ENCODE measurements around the gene RAVER1. TPM values are rescaled to one million over a fixed set of nuclear protein-coding genes. Genes with fewer than 3 reads are reported as not detected.

RAVER1 gene
- total and polyA plus RNA-seq, 2 of the 13 experiments (the other 11 are each of a cell fraction or from before 2014, with no cell fraction given) = 3.6 to 7.9 TPM

- TF ChIP-seq CSRNP2 (CRISPR knock-in tag; conservative IDR thresholded peaks at IDR 0.05; ENCODE audit: low read depth) = no peak
- no peak for TF ChIP-seq ARNTL (CRISPR knock-in tag; IDR thresholded peaks at IDR 0.05)
- no peak for TF ChIP-seq ZKSCAN8 (CRISPR knock-in tag; IDR thresholded peaks at IDR 0.05; ENCODE audit: borderline replicate concordance)
- TF ChIP-seq, protein P1, sequence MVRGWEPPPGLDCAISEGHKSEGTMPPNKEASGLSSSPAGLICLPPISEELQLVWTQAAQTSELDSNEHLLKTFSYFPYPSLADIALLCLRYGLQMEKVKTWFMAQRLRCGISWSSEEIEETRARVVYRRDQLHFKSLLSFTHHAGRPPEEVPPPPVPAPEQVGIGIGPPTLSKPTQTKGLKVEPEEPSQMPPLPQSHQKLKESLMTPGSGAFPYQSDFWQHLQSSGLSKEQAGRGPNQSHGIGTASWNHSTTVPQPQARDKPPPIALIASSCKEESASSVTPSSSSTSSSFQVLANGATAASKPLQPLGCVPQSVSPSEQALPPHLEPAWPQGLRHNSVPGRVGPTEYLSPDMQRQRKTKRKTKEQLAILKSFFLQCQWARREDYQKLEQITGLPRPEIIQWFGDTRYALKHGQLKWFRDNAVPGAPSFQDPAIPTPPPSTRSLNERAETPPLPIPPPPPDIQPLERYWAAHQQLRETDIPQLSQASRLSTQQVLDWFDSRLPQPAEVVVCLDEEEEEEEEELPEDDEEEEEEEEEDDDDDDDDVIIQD (CRISPR knock-in tag; IDR thresholded peaks at IDR 0.05; ENCODE audit: low read depth) = no peak
- no peak for TF ChIP-seq ZNF264 (CRISPR knock-in tag; IDR thresholded peaks at IDR 0.05)
- TF ChIP-seq, protein P2, sequence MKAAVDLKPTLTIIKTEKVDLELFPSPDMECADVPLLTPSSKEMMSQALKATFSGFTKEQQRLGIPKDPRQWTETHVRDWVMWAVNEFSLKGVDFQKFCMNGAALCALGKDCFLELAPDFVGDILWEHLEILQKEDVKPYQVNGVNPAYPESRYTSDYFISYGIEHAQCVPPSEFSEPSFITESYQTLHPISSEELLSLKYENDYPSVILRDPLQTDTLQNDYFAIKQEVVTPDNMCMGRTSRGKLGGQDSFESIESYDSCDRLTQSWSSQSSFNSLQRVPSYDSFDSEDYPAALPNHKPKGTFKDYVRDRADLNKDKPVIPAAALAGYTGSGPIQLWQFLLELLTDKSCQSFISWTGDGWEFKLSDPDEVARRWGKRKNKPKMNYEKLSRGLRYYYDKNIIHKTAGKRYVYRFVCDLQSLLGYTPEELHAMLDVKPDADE (CRISPR knock-in tag; IDR thresholded peaks at IDR 0.05) = no peak
- TF ChIP-seq, protein P3, sequence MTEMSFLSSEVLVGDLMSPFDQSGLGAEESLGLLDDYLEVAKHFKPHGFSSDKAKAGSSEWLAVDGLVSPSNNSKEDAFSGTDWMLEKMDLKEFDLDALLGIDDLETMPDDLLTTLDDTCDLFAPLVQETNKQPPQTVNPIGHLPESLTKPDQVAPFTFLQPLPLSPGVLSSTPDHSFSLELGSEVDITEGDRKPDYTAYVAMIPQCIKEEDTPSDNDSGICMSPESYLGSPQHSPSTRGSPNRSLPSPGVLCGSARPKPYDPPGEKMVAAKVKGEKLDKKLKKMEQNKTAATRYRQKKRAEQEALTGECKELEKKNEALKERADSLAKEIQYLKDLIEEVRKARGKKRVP (CRISPR knock-in tag; IDR thresholded peaks at IDR 0.05) = no peak
- TF ChIP-seq ZNF709 (CRISPR knock-in tag; IDR thresholded peaks at IDR 0.05) = no peak
- TF ChIP-seq ATF7-NPFF (CRISPR knock-in tag; IDR thresholded peaks at IDR 0.05; ENCODE audit: low read depth) = no peak
- TF ChIP-seq GATAD1 (CRISPR knock-in tag; IDR thresholded peaks at IDR 0.05) = no peak
- TF ChIP-seq EHMT2 (IDR thresholded peaks at IDR 0.05; ENCODE audit: borderline replicate concordance, low read depth, low read length) = no peak
- TF ChIP-seq ELF3 (CRISPR knock-in tag; IDR thresholded peaks at IDR 0.05) = no peak
- TF ChIP-seq ZNF335 (CRISPR knock-in tag; IDR thresholded peaks at IDR 0.05) = 0 out of 2 replicates have a peak, but pooled peaks have one; percentile 41
- 0 out of 2 replicates have a peak, but pooled peaks have one; percentile 27 for TF ChIP-seq ZNF572 (CRISPR knock-in tag; IDR thresholded peaks at IDR 0.05)
- TF ChIP-seq CBFB (CRISPR knock-in tag; IDR thresholded peaks at IDR 0.05) = no peak
- peak; percentile 89 for TF ChIP-seq ZNF263 (CRISPR knock-in tag; IDR thresholded peaks at IDR 0.05)
- no peak for TF ChIP-seq ZNF639 (CRISPR knock-in tag; conservative IDR thresholded peaks at IDR 0.05)
- TF ChIP-seq RCOR2 (CRISPR knock-in tag; IDR thresholded peaks at IDR 0.05) = no peak
These were observed 33.5 kb downstream of the RAVER1 start (continued) for GRCh38 chr19:10299545-10300458.

Measured in HepG2 (cell line).